ENCODE results near the gene CGREF1. TPM values are rescaled to one million over a fixed set of nuclear protein-coding genes. Genes with fewer than 3 reads are reported as not detected.

Gene CGREF1, protein sequence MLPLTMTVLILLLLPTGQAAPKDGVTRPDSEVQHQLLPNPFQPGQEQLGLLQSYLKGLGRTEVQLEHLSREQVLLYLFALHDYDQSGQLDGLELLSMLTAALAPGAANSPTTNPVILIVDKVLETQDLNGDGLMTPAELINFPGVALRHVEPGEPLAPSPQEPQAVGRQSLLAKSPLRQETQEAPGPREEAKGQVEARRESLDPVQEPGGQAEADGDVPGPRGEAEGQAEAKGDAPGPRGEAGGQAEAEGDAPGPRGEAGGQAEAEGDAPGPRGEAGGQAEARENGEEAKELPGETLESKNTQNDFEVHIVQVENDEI
- total RNA-seq, result 3.2 and 8.5 TPM in 2 replicates

GRCh38 chr2:27118525-27119329, at the start of gene CGREF1:
Gene CGREF1 (minus strand): TSS chr2:27119128. CDS start chr2:27104366, 14,762 bp downstream.

DNA sequence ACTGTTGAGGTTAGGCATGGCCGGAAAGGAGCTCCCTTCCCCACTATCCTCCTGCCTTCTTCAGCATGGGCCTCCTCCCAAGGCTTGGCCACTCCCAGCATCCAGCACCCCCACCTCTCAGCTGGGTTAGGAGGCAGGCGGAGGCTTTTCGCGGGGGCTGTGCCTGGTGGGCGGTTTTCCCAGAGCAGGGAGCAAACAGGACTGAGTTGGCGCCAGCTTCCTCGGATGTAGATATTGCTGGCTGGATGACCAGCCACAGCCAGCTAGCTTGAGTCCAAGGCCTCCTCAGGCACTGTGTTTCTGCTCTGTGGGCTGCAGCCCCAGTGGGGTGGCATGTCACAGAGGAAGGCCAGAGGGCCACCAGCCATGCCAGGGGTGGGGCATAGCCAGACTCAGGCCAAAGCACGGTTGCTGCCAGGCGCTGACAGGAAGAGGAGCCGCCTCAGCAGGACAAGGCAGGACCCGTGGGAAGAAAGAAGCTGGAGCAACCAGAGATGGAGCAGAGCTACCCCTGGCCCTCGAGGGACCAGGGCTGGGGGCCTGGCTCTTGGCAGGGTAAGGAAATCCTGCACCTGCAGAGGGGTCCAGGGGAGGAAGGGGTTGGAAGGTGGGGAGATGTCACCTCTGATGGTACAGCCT, 30.0 kb upstream of the CGREF1 start, which contains the start of gene TCF23:
TSS of gene TCF23 (plus strand) at position 204 of the 639 bp plus-strand sequence. CDS start at position 334, 130 bp downstream.

GRCh38 chr2:27139310-27139709, 20.4 kb upstream of the CGREF1 start, which contains the start of gene PRR30:
Gene PRR30 (minus strand): TSS chr2:27139410. CDS start chr2:27138329, 1,081 bp downstream.

GRCh38 chr2:27133905-27134780, 15.2 kb upstream of the CGREF1 start, which contains the start of gene PREB:
Gene PREB (minus strand): TSS chr2:27134636. CDS start chr2:27134421, 215 bp downstream.

DNA sequence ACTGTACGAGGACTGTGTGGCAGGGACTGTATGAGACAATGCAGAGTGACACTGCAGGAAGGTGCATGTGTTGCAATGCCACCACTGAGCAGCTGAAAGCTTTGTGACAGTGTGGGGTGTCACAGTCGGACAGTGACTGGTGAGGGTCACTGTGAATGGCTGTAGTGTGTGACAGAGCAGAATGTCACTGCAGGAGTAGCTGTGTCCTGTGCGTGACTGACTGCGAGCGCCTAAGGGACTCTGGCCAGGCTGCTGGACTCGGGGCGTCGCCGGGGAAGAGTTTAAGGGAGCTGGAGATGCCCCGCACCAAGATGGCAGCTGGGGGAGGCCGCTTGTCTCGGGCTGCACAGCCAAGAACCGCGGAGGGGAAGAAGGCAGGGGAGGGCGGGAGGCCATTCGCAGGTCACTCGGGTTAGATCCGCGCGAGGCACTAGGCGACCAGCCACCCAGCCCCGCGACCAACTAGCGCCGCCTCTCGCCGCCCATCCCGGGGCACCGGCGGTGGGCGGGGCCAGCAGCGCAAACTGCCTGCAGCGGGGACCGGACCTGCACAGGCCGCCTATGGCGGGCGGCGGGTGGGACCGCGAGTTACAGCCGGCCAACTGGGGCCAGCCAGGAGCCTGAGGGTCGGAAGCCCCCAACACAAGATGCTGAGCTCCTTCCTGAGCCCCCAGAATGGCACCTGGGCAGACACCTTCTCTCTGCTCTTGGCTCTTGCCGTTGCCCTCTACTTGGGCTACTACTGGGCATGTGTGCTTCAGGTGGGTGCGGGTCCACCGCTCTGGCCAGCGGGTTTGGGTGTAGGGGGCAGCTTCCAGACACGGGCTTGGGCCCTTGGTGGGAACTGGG, 4.6 kb upstream of the CGREF1 start, which contains the start of gene ABHD1:
TSS of gene ABHD1 (plus strand) at position 514 of the 849 bp plus-strand sequence. CDS start at position 648, 134 bp downstream.

DNA sequence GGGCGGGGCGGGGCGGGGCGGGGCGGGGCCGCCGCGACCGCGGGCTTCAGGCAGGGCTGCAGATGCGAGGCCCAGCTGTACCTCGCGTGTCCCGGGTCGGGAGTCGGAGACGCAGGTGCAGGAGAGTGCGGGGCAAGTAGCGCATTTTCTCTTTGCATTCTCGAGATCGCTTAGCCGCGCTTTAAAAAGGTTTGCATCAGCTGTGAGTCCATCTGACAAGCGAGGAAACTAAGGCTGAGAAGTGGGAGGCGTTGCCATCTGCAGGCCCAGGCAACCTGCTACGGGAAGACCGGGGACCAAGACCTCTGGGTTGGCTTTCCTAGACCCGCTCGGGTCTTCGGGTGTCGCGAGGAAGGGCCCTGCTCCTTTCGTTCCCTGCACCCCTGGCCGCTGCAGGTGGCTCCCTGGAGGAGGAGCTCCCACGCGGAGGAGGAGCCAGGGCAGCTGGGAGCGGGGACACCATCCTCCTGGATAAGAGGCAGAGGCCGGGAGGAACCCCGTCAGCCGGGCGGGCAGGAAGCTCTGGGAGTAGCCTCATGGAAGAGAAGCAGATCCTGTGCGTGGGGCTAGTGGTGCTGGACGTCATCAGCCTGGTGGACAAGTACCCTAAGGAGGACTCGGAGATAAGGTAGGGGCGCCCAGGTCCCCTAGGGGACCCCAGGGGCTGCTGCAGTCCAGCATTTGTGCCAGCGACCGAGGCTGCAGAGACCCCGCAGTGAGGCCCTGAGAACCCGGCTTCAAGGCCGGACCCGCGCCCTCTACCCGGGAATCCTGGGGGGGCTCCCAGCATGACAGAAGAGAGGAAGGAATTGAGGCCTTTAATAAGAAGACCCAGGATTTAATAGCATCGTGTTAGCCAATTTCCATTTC, 32.0 kb downstream of the CGREF1 start, which contains the start of gene KHK:
TSS of gene KHK (plus strand) at position 49 of the 870 bp plus-strand sequence. CDS start at position 537, 488 bp downstream.

GRCh38 chr2:27078267-27079194, 40.4 kb downstream of the CGREF1 start, which contains the start of gene EMILIN1:
Gene EMILIN1 (plus strand): TSS chr2:27078615. CDS start chr2:27079066, 451 bp downstream.

DNA sequence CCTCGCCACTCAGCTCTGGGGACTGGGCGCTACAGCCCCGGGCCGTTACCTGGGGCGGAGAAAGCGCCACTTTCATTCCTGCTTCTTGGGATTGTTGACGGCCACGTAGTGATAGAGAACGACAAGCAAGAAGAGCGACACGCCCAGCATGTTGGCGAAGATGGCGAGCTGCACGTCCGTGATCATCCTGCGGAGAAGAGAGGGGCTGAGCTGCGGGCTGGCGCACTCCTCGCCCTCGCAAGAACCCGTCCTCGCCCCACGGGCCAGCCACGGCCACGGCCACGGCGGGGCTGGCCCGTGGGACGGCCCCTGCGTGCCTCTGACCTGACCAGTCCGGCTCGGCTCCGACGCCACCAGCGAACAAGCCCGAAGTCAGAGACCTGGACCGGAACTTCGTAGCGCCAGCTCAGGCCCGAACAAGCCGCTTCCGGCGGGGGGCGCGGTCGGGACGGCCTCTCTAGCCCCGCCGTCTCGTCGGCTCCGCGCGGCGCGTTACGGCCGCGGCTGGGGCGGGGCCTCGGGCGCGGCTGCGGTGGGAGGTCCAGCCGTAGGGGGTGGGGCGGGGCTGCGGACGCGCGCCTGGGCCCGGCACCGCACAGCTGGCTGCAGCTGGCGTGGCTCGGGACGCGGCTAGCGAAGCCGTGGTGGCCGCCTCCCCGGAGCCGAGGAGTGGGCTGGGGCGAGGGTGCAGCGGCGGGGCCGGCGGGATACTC, 47.5 kb downstream of the CGREF1 start, which contains the start of gene OST4:
TSS of gene OST4 (minus strand) at position 378 of the 713 bp plus-strand sequence.

DNA sequence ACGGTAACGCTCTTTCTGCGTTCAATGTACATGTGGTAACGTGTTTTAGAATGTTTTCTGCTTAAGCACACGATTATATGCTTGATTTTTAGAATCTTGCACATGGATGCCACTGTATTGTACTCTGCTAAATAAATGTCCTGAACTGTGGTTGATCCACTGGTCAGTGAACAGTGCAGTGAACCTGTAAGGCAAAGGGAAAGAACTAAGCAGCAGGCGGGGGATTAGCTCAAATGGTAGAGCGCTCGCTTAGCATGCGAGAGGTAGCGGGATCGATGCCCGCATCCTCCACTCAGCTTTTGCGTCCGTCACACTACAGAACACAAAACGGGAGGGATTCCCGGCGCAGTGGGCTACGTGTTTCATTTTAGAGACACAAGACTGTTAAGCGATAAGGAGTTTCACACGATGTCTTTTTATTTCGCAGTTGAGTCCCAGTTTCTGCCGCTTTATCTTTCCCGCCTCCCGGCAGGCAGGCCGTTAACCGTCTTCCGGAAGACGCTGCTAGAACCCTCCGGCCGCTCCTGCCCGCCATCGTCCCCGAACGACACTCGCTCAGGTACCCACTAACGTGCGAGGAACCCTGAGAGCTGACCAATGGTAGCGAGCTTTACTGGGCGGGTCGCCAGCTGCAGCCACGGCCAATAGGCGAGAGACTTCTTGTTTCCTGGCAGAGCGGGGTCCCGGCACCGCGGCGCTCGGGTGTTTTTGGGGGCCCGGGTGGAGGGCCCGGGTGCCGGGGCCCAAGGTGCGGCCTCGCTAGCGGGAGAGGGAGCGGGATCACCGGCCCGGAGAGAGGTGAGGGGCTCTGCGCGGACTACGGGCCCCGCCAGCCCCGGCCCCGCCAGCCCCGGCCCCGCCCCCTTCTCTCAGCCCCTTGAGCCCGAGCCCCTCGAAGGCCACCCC, 67.7 kb downstream of the CGREF1 start, which contains the start of gene AGBL5:
TSS of gene AGBL5 (plus strand) at position 673 of the 906 bp plus-strand sequence. CDS start 1,291 bp downstream, outside the sequence.

Other genes with a start within 250 kb of the CGREF1 start
- gene MAPRE3, start 148.5 kb downstream of the CGREF1 start, total RNA-seq, result 1.5 and 2.9 TPM in 2 replicates
- gene TMEM214, start 86.2 kb downstream of the CGREF1 start, total RNA-seq, result 53.2 and 73.8 TPM in 2 replicates
- gene AGBL5, start 67.5 kb downstream of the CGREF1 start, total RNA-seq, result 30.4 and 32.0 TPM in 2 replicates
- gene OST4, start 47.5 kb downstream of the CGREF1 start, total RNA-seq, result 212 and 355 TPM in 2 replicates
- gene EMILIN1, start 40.5 kb downstream of the CGREF1 start, total RNA-seq, result 1.4 and 2.9 TPM in 2 replicates
- gene KHK, start 32.4 kb downstream of the CGREF1 start, total RNA-seq, result 0.98 and 2.6 TPM in 2 replicates
- under 0.01 TPM in 1 of 2 replicates, not detected in the other for gene ABHD1, start 4.7 kb upstream of the CGREF1 start, total RNA-seq
- 39.0 and 43.1 TPM in 2 replicates for gene PREB, start 15.5 kb upstream of the CGREF1 start, total RNA-seq
- gene PRR30, start 20.3 kb upstream of the CGREF1 start, total RNA-seq, result not detected in 2 replicates
- not detected in 2 replicates for gene TCF23, start 29.9 kb upstream of the CGREF1 start, total RNA-seq
- gene ATRAID, start 92.9 kb upstream of the CGREF1 start, total RNA-seq, result 120 and 128 TPM in 2 replicates
- 29.7 and 41.7 TPM in 2 replicates for gene SLC5A6, start 93.1 kb upstream of the CGREF1 start, total RNA-seq
- gene CAD, start 98.2 kb upstream of the CGREF1 start, total RNA-seq, result 41.7 and 41.8 TPM in 2 replicates
- gene SLC30A3, start 143.9 kb upstream of the CGREF1 start, total RNA-seq, result 3.2 and 11.8 TPM in 2 replicates
- gene DNAJC5G, start 156.3 kb upstream of the CGREF1 start, total RNA-seq, result 0.19 and 0.98 TPM in 2 replicates
- gene TRIM54, start 163.3 kb upstream of the CGREF1 start, total RNA-seq, result 0.10 and 0.33 TPM in 2 replicates
- gene UCN, start 189.3 kb upstream of the CGREF1 start, total RNA-seq, result 0.38 and 1.3 TPM in 2 replicates
- 75.0 and 79.4 TPM in 2 replicates for gene MPV17, start 204.0 kb upstream of the CGREF1 start, total RNA-seq
- gene GTF3C2, start 237.6 kb upstream of the CGREF1 start, total RNA-seq, result 52.6 and 53.2 TPM in 2 replicates

Measured in vein endothelial cell (primary cell).